Mononuclear cell (primary cell): ENCODE data around the gene HS3ST3B1. TPM values are rescaled to one million over a fixed set of nuclear protein-coding genes. Genes with fewer than 3 reads are reported as not detected.

ENCODE experiments used
- H3K27me3 ChIP-seq: 2 replicates; pipeline ENCODE4 v1.6.0; 2011; ENCODE audit warnings: low read length, control low read depth; ENCODE audit not compliant: insufficient read depth
- H3K4me1 ChIP-seq: 2 replicates; pipeline ENCODE4 v1.5.1; 2011; ENCODE audit warnings: mild to moderate bottlenecking, low read length, control low read depth; ENCODE audit not compliant: insufficient read depth
- H3K4me3 ChIP-seq: 2 replicates; pipeline ENCODE4 v1.5.1; 2011; ENCODE audit warnings: mild to moderate bottlenecking, low read length, moderate library complexity
- H3K9me3 ChIP-seq: 2 replicates; pipeline ENCODE4 v1.5.1; 2011; ENCODE audit warnings: low read depth, mild to moderate bottlenecking, control low read depth, low read length
- total RNA-seq: library from RNA; depleted of rRNA; stranded (reverse); fragments of >200 nt; gene quantifications from one replicate; pipeline ENCODE4 v1.2.3, GENCODE V29; 2012

HS3ST3B1 gene
- 10.4 TPM for total RNA-seq

DNA sequence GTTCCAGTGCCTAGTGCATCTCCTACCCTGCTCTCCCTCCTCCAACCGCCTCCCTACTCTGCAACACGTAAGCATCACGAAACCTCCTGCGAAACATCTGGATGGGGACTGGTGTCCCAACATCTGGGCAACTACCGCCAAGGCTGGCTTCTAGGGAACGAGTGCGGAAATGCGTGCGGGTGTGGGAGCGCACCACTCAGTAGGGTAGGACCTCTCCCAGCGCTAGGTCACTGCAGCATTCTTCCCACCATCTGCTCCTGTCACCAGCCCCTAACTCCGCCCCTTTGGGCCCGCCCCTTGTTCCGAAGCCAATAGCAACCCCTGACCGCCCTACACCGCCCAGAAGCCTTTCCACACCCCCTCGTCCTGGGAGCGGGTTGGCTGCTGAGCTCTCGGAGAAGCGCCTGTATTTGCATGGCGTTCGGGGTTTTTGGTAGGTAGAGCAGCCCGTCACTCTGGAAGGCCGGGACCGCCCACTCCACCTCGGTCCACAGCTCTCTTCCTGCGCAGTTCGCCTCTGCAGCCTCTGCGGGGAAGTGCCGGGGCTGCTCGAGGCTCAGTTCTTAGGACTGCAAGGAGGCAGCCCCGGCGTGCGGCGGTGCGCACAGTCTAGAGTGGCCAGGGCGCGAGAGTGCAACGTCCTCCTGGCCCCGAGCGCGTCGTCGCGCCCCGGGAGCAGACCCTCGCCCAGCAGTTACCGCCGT, at the start of gene HS3ST3B1:
Gene HS3ST3B1 (plus strand): TSS at position 507 of the 704 bp plus-strand sequence. CDS start 438 bp downstream, outside the sequence.
- no peaks in the 10 kb centered on the region for H3K9me3 ChIP-seq
- H3K27me3 ChIP-seq: peaks cover 55% of the 10 kb centered on the region
- peaks cover 70% of the 10 kb centered on the region for H3K4me1 ChIP-seq
- H3K4me3 ChIP-seq: peak within 1 kb of the TSS; percentile 56

DNA sequence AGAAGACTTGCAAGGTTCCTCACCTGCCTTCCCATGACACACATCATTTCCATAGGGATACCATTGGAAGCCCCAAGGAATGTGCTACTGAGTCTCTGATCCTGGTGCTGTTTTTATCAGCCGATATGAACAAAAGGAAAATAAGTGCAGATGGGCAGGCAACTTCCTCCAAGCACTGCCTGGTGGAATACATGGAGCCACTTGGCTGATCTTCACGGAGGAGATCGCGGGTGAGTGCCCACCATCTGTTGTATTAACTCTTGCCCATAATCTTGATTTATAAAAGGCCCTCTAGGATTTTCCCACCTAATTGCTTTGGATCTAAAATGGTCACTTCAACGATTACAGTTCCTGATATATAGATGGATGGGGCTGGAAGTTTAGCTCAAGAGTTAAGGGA, 39.5 kb upstream of the HS3ST3B1 start:
- Histone ChIP-seq H3K4me1 (no peaks in the 10 kb centered on the region), H3K9me3 (no peaks in the 10 kb centered on the region), H3K27me3 (no peaks in the 10 kb centered on the region)

DNA sequence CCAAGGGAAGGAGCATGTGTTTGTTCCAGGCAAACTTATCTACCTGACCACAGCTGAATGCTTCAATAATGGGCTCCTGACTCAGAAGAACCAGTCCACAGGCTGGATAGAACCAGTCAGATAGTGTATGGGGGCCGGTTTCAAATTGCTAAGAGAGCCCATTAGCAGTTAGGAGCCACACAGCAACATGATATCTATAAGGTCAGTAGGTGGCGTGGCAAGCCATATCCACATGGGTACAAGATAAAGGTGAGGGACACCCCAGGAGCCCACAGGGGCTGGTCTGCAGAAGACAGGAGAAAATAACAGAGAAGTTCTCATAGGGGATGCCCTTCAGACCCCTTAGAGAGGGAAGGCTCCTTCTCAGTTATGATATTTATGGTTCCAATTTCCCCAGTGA, 32.6 kb upstream of the HS3ST3B1 start:
- Histone ChIP-seq H3K4me1 (no peaks in the 10 kb centered on the region), H3K27me3 (no peaks in the 10 kb centered on the region), H3K4me3 (no peak overlapping the region), H3K9me3 (no peaks in the 10 kb centered on the region)

More for the DNA sequence above, 39.5 kb upstream of the HS3ST3B1 start:
- no peak overlapping the region for H3K4me3 ChIP-seq

DNA sequence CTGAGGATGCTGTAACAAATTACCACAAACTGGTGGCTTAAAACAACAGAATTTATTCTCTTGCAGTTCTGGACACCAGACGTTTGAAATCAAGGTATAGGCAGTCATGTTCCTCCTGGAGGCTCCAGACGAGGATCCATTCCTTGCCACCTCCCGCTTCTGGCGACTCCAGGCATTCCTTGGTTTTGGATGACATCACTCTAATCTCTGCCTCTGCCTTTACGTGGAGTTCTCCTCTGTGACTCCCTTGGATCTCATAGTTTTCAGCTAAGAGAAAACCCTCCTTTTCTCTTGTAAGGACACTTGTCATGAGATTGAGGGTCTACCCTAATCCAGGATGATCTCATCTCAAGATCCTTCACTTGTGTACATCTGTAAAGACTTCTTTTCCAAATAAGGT, 31.4 kb upstream of the HS3ST3B1 start:
- Histone ChIP-seq H3K4me3 (no peak overlapping the region), H3K9me3 (no peaks in the 10 kb centered on the region), H3K27me3 (no peaks in the 10 kb centered on the region), H3K4me1 (no peaks in the 10 kb centered on the region)

DNA sequence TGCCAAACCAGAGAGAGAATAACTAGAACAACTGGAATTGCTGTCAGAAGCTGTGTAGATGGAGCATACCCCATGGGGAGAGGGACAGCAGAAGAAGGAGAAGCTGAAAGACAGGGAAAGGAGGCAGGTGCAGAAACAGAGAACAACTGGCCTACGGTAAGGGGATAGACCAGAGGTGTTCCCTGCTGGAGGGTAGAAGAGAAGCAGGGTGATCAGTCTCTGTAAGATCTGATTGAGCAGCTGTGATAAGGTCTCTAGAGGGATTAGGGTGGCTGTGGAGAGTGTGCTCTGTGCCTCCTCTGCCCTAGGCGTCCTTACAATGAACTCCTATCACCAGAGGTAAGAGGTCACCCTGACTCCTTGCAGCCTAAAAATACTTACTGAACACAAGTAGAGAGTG, 30.4 kb upstream of the HS3ST3B1 start:
- no peak overlapping the region for H3K4me3 ChIP-seq
- H3K27me3 ChIP-seq: no peaks in the 10 kb centered on the region
- no peaks in the 10 kb centered on the region for H3K9me3 ChIP-seq
- no peaks in the 10 kb centered on the region for H3K4me1 ChIP-seq

DNA sequence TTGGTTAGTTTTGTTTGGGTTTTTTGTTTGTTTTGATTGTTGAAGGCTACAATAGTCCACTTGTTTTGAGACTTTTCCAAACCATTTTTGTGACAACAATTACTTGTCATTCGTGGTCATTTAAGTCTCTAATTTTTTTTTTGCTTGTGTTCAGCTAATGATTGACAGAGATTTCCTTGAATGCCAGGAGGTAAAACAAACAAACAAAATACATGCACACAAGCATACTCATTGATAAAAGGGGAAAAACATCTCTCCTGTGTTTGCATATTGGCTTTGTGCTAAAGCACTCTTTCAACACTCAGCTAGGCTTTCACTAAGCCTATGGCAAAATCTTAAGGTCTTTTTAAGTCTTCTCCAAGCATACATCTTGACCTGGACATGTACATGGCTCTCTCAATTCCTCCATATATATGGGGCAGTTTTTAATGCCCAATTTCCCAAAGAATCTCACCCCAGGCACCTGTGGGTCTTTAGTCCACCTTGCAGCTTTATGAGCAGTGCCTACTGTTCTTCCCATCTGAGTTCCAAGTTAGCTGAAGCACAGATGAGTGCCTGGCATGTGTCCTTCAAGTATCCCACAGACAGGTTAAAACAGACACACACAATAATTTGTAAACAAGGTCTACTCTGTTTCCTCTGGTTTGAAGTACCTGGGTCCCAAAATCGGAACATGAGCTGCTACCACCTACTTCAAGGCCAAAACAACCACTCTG, 24.2 kb upstream of the HS3ST3B1 start:
- no peaks in the 10 kb centered on the region for H3K9me3 ChIP-seq
- no peaks in the 10 kb centered on the region for H3K4me1 ChIP-seq
- H3K4me3 ChIP-seq: no peak overlapping the region
- H3K27me3 ChIP-seq: no peaks in the 10 kb centered on the region

DNA sequence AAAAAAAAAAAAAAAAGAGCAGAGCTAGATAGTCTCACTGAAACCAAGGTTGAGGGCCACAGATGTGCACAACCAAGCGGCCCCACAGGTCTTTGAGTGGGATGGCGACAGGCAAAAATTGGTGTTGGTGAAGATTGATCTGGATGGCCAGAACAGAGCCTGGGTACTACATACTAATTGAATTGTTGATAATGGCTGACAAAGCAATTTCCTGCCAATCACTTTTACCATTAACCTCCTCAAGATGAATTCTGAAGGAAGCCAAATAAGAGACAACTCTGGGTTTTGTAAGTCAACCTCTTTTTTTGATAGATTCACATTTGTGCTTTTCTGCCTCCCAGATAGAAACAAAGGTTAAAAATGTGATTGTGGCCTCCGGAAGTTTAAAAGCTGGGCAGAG, 19.4 kb upstream of the HS3ST3B1 start:
- no peaks in the 10 kb centered on the region for H3K9me3 ChIP-seq
- no peaks in the 10 kb centered on the region for H3K4me1 ChIP-seq
- H3K27me3 ChIP-seq: no peaks in the 10 kb centered on the region
- H3K4me3 ChIP-seq: no peak overlapping the region

DNA sequence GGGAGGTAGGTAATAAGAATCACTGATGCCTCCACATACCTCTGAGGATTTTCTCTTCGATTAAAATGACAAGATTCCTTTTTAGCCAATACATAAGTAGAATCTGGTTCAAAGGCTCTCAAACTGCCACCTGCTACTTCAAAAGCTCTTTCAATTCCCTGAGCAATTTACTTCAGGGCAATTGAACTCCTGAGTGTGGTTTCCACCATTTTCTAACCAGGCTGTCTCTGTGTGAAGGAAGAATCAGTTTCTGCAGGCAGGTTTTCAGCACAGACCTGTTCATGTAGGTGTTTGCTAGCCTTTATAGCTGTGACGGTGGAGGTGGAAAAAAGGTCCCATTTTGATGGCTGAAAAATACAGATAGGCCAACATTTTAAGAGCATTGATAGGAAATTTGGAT, 18.2 kb upstream of the HS3ST3B1 start:
- Histone ChIP-seq H3K9me3 (no peaks in the 10 kb centered on the region), H3K4me1 (no peaks in the 10 kb centered on the region), H3K4me3 (no peak overlapping the region), H3K27me3 (no peaks in the 10 kb centered on the region)

DNA sequence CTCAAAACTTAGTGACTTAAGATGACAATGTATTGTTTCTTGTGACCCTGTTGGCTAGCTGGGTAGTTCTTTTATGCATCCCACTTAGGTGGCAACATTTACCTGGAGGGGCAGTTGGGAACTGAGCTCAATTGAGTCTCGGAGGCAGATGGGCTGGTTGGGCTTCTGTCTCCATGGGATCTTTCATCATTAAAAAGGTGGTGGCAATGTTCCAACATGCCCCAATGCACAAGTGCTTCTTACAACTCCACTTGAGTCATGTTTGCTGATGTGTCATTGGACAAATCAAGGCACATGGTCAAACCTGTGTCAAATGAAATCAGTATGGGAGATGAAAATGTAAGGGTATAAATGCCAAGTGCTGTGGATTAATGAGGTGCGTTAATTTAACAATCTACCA, 11.7 kb upstream of the HS3ST3B1 start:
- Histone ChIP-seq H3K4me1 (no peaks in the 10 kb centered on the region), H3K27me3 (peaks cover 17% of the 10 kb centered on the region), H3K9me3 (no peaks in the 10 kb centered on the region), H3K4me3 (no peak overlapping the region)

DNA sequence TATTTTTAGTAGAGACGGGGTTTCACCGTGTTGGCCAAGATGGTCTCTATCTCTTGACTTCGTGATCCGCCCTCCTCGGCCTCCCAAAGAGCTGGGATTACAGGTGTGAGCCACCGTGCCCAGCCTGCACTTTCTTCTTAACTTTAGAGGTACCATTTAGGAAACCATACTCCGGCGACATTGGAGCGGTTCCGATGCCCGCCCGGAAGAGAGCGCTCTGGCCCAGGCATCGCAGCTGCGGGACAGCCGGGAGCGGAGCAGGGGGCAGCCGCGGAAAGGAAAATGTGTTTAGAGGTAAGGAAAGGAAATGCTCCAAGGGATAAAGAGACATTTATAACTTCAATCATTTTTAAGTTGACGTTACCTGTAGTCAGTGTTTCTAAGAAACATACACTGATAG, 6.0 kb upstream of the HS3ST3B1 start:
- peaks cover 23% of the 10 kb centered on the region for H3K4me1 ChIP-seq
- H3K9me3 ChIP-seq: no peaks in the 10 kb centered on the region
- H3K27me3 ChIP-seq: peaks cover 70% of the 10 kb centered on the region
- H3K4me3 ChIP-seq: no peak overlapping the region

DNA sequence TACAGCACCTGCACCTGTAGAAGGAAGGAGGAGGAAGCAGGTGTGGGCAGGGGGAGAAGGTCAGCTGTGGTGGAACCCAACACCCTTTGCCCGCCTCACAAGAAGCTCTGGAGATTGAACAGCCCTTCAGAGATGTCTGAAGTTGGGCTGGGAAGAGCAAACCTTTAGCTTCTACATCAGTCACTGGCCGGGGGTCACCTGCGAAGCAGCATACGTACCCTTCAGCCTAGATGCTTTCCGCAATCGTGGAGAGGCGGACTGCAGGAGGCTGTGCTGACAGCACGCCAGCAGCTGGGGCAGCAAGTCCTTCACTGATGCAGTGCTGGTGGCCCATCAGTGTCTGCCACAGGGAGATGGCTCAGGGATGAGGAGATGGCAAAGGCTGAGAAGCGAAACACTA, 5.2 kb upstream of the HS3ST3B1 start:
- H3K4me3 ChIP-seq: no peak overlapping the region
- H3K4me1 ChIP-seq: peaks cover 30% of the 10 kb centered on the region
- peaks cover 74% of the 10 kb centered on the region for H3K27me3 ChIP-seq
- H3K9me3 ChIP-seq: no peaks in the 10 kb centered on the region

DNA sequence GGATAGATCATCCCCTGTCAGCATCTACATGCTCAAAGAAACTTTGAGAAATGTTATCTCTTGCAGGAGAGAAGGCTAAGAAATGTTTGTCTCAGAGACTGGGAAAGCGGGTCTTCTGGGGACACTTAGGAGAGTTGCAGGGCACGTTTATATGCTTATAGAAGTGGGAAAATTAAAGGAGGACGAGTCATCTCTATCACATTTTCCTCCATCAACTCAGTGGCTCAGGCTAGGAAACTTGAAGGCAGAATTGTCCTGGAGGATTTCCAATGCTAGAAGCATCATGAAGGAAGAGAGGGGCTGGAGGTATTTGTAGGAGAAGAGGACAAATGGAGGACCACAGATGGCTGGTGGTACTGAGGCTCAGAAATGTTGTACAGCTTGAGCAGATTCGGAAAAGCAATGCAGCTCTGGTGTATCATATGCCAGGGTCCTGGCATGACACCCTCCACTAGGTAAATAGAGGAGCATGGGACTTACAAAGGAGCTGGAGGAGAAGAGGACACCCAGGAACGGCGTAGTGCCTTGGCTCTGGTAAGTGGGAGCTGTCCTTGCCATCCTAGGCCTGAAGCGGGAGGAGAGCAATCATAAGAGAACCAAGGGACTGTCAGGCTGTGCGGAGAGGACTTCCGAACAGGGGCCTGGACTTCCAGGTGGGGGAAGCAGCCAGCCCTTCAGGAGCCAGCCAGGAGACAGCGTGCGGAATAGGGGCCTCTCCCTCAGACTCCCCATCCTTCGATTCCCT, 4.5 kb upstream of the HS3ST3B1 start:
- H3K27me3 ChIP-seq: peaks cover 74% of the 10 kb centered on the region
- H3K9me3 ChIP-seq: no peaks in the 10 kb centered on the region
- no peak overlapping the region for H3K4me3 ChIP-seq
- peaks cover 33% of the 10 kb centered on the region for H3K4me1 ChIP-seq

DNA sequence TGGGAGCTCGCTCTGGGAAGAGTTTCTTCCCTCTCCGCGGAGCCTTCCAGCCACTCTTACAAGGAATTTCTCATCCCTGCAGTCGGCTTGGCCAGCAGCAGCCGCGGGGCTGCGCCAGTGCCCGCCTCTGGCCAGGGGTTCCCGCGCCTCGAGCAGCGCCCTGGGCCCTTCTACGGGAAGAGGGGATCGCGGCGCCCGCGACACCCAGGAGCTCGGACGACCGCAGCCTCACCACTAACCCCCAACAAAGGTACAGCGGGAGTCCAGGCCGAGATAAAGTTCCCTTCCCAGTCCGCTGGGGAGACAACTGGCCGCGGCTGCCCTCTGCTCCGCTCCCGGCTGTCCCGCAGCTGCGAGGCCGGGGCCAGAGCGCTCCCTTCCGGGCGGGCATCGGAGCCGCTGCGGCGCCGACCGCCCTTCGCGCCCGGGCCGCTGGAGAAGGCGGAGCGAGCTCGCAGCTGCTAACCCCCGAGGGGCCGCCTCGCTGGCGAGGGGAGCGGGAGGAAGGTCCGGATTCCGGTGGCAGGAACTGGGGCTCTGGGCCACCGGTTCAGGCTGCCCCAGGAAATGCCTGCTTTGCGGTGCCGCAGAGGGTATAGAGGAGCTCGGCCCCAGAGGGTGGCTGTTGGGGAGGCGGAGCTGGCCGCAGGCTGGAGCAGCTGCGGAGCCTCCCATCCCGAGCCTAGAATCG, 3.6 kb upstream of the HS3ST3B1 start:
- no peak overlapping the region for H3K4me3 ChIP-seq
- peaks cover 70% of the 10 kb centered on the region for H3K27me3 ChIP-seq
- H3K9me3 ChIP-seq: no peaks in the 10 kb centered on the region
- H3K4me1 ChIP-seq: peaks cover 43% of the 10 kb centered on the region

DNA sequence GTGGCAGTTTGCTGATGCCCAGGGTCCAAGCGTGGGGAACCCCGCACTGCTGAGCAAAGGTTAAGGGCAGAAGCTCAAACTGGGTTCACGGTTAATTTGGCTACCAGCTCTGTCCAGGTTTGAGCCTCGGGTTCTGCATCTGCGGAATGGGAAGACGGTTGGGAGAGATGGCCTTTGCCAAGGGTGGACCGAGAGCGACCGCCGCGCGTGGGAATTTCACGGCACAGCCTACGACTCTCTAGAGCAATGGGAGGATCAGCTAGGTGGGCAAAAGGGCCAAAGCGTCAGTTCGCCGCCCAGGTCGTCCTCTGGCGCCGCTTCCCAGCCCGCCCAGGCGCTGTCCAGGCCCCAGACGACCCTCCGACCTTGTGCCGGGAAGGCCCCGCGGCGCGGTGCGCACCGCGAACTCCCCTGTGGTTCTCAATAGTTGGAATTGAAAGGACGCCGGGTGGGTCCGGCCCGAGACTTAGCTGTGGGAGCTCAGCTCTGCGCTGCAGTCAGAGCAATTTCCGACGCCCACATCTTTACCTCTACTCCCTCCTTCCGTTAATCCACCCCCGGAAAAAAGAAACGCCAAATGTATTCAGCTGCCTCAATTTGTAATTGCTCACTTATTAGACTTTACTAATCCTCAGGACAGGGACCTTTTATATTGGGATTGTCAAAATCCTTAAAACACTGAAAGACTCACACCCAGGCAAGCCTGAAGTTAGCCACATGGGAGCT, 2.5 kb upstream of the HS3ST3B1 start:
- Histone ChIP-seq H3K27me3 (peaks cover 65% of the 10 kb centered on the region), H3K4me1 (peaks cover 51% of the 10 kb centered on the region), H3K4me3 (no peak overlapping the region), H3K9me3 (no peaks in the 10 kb centered on the region)
